NCI-H1417 treated with DMSO at 0.1 percent for 48 hours (cell line): Measurements from ENCODE around the gene INTS11.

Source experiments
- DNase-seq: peaks from one replicate; lab custom pipeline; 2025; lab: John Stamatoyannopoulos, UW

INTS11 gene

GRCh38 chr1:1299686-1300351 is 24.6 kb downstream of the INTS11 start:
- DNase-seq, result no peak

GRCh38 chr1:1298861-1299685 is 25.4 kb downstream of the INTS11 start:
- DNase-seq, result no peak

- DNase-seq, result no peak
Measured at GRCh38 chr1:1297802-1298424, 26.5 kb downstream of the INTS11 start.

- no peak for DNase-seq
Measured at GRCh38 chr1:1296070-1297061, 28.1 kb downstream of the INTS11 start.

GRCh38 chr1:1295154-1295923 is 29.1 kb downstream of the INTS11 start:
- DNase-seq, result no peak

- DNase-seq, result no peak
Measured at GRCh38 chr1:1294250-1294890, 30.1 kb downstream of the INTS11 start.

- DNase-seq, result no peak
Measured at GRCh38 chr1:1293263-1294249, 30.9 kb downstream of the INTS11 start.

- no peak for DNase-seq
Measured at GRCh38 chr1:1292851-1293250, 31.6 kb downstream of the INTS11 start.

- DNase-seq, result no peak
Measured at GRCh38 chr1:1292442-1292779, 32.0 kb downstream of the INTS11 start.

GRCh38 chr1:1291548-1292441 is 32.7 kb downstream of the INTS11 start:
- DNase-seq, result no peak

- no peak for DNase-seq
Measured at GRCh38 chr1:1291023-1291528, 33.4 kb downstream of the INTS11 start.

GRCh38 chr1:1290238-1290731 is 34.2 kb downstream of the INTS11 start:
- no peak for DNase-seq

GRCh38 chr1:1287288-1288110 is 37.0 kb downstream of the INTS11 start:
- no peak for DNase-seq

- DNase-seq, result no peak
Measured at GRCh38 chr1:1286313-1287261, 37.9 kb downstream of the INTS11 start.

GRCh38 chr1:1285611-1286311 is 38.7 kb downstream of the INTS11 start:
- DNase-seq, result no peak
